Activated CD8-positive, alpha-beta memory T cell treated with anti-CD3 and anti-CD28 coated beads, Interleukin-2, amount 50 U/mL, for 1 hour (primary cell): ENCODE results near the gene CCDC18.
"Not testable (repeated sequence)": the region's sequence is repeated elsewhere in the genome, so short reads cannot be mapped to it uniquely, and the experiment has no call there.

Source experiments
- DNase-seq: peaks from one replicate; pipeline ENCODE4 v3.0.0-alpha.2; 2020; ENCODE audit errors: extremely low read depth

The CCDC18 gene

GRCh38 chr1:93177991-93178390 is 2.5 kb upstream of the CCDC18 start:
- no peak for DNase-seq

GRCh38 chr1:93178418-93178817 is 2.1 kb upstream of the CCDC18 start:
- no peak for DNase-seq

GRCh38 chr1:93179886-93180722 is 420 bp upstream of the CCDC18 start, which contains the start of gene TMED5:
Gene TMED5, minus strand, starts transcription at chr1:93180413. Its CDS starts 171 bp downstream, at chr1:93180242.
- peak; percentile 91 for DNase-seq

- no peak for DNase-seq
These were observed 6.1 kb downstream of the CCDC18 start for GRCh38 chr1:93186667-93187066.

GRCh38 chr1:93190432-93190831 is 9.9 kb downstream of the CCDC18 start:
- no peak for DNase-seq

- no peak for DNase-seq
These were observed 13.9 kb downstream of the CCDC18 start for GRCh38 chr1:93194231-93194990.

- no peak for DNase-seq
These were observed 16.1 kb downstream of the CCDC18 start for GRCh38 chr1:93196591-93196990.

- no peak for DNase-seq
These were observed 18.6 kb downstream of the CCDC18 start for GRCh38 chr1:93199150-93199549.

- DNase-seq, result no peak
These were observed 19.6 kb downstream of the CCDC18 start for GRCh38 chr1:93200086-93200620.

- no peak for DNase-seq
These were observed 20.2 kb downstream of the CCDC18 start for GRCh38 chr1:93200714-93201113.

GRCh38 chr1:93205892-93206566 is 25.5 kb downstream of the CCDC18 start:
- DNase-seq, result no peak

GRCh38 chr1:93206567-93206954 is 26.0 kb downstream of the CCDC18 start:
- no peak for DNase-seq

GRCh38 chr1:93207211-93207610 is 26.7 kb downstream of the CCDC18 start:
- no peak for DNase-seq

- DNase-seq, result no peak
These were observed 34.8 kb downstream of the CCDC18 start for GRCh38 chr1:93215322-93215721.

- DNase-seq, result no peak
These were observed 38.9 kb downstream of the CCDC18 start for GRCh38 chr1:93219443-93219842.

- DNase-seq, result not testable (repeated sequence)
These were observed 40.2 kb downstream of the CCDC18 start for GRCh38 chr1:93220716-93221115.

GRCh38 chr1:93221913-93222312 is 41.4 kb downstream of the CCDC18 start:
- DNase-seq, result no peak

- DNase-seq, result no peak
These were observed 42.6 kb downstream of the CCDC18 start for GRCh38 chr1:93223023-93223675.

- DNase-seq, result no peak
These were observed 54.7 kb downstream of the CCDC18 start for GRCh38 chr1:93235261-93235660.

- DNase-seq, result no peak
These were observed 56.5 kb downstream of the CCDC18 start for GRCh38 chr1:93237021-93237420.

GRCh38 chr1:93238425-93238824 is 57.9 kb downstream of the CCDC18 start:
- DNase-seq, result no peak

- no peak for DNase-seq
These were observed 59.3 kb downstream of the CCDC18 start for GRCh38 chr1:93239863-93240262.
